OCI-LY7 (cell line): ENCODE data around the gene IQGAP2. TPM values are rescaled to one million over a fixed set of nuclear protein-coding genes. Genes with fewer than 3 reads are reported as not detected.

Experiments used
- BruUV-seq: library from RNA; stranded (reverse); fragments of 400-500 nt; replicated peaks from 2 replicates; lab custom pipeline; 2021; lab: Mats Ljungman, UMichigan
- CTCF ChIA-PET: fragments of 300-600 bp; sonication (Branson Sonifier 250); formaldehyde crosslinking; loops from one replicate; lab custom pipeline; 2022; ENCODE audit warnings: antibody characterized with exemption; ENCODE audit not compliant: unreplicated experiment; lab: Charles Lee
- POLR2A ChIA-PET: fragments of 300-600 bp; sonication (Branson Sonifier 250); formaldehyde crosslinking; loops from one replicate; lab custom pipeline; 2022; ENCODE audit warnings: antibody characterized with exemption; lab: Charles Lee
- DNase-seq: peaks from one replicate; pipeline ENCODE4 v3.0.0-alpha.2; 2015; ENCODE audit warnings: low spot score
- H2AFZ ChIP-seq: fragments of 200-600 bp; sonication (generic), shearing (Covaris generic); 2 replicates; pipeline ENCODE4 v1.6.1; 2014; ENCODE audit warnings: mild to moderate bottlenecking, antibody characterized with exemption, low read length, moderate library complexity
- H3K27ac ChIP-seq: fragments of 200-600 bp; sonication (generic); 2 replicates; pipeline ENCODE4 v1.5.1; 2014; ENCODE audit warnings: mixed run types, low read depth, mild to moderate bottlenecking, moderate library complexity, low read length, inconsistent platforms; ENCODE audit not compliant: poor library complexity, severe bottlenecking
- H3K36me3 ChIP-seq: fragments of 200-600 bp; sonication (generic); 2 replicates; pipeline ENCODE4 v1.6.1; 2014; ENCODE audit warnings: mild to moderate bottlenecking, antibody characterized with exemption, low read length, moderate library complexity, mixed read lengths; ENCODE audit not compliant: insufficient read depth
- H3K4me1 ChIP-seq: fragments of 200-600 bp; sonication (generic); 2 replicates; pipeline ENCODE4 v1.5.1; 2014; ENCODE audit warnings: mild to moderate bottlenecking, low read length; ENCODE audit not compliant: insufficient read depth, poor library complexity, severe bottlenecking
- H3K4me2 ChIP-seq: fragments of 200-600 bp; sonication (generic); 2 replicates; pipeline ENCODE4 v1.6.1; 2014; ENCODE audit warnings: mild to moderate bottlenecking, low read length
- H3K4me3 ChIP-seq: fragments of 200-600 bp; sonication (generic); 2 replicates; pipeline ENCODE4 v1.5.1; 2014; ENCODE audit warnings: mild to moderate bottlenecking, low read depth, low read length; ENCODE audit not compliant: poor library complexity, severe bottlenecking
- H3K79me2 ChIP-seq: fragments of 200-600 bp; sonication (generic); 2 replicates; pipeline ENCODE4 v1.6.1; 2016; ENCODE audit warnings: low read depth, mild to moderate bottlenecking, low read length, moderate library complexity, mixed read lengths; ENCODE audit not compliant: insufficient read depth
- H3K9me2 ChIP-seq: fragments of 200-600 bp; sonication (generic); 2 replicates; pipeline ENCODE4 v1.6.1; 2016; ENCODE audit warnings: mild to moderate bottlenecking, low read length, mixed read lengths; ENCODE audit not compliant: insufficient read depth
- H3K9me3 ChIP-seq: fragments of 200-600 bp; sonication (generic); 2 replicates; pipeline ENCODE4 v1.6.1; 2014; ENCODE audit warnings: mild to moderate bottlenecking, mixed run types, low read length, mixed read lengths
- H4K20me1 ChIP-seq: fragments of 200-600 bp; sonication (generic); 2 replicates; pipeline ENCODE4 v1.6.1; 2014; ENCODE audit warnings: mild to moderate bottlenecking, antibody characterized with exemption, low read length, moderate library complexity, mixed read lengths; ENCODE audit not compliant: insufficient read depth
- EZH2phosphoT487 ChIP-seq: fragments of 200-600 bp; sonication (generic); IDR thresholded peaks from 2 replicates; pipeline ENCODE4 v1.6.1; 2018; ENCODE audit warnings: low read depth, borderline replicate concordance, mild to moderate bottlenecking, mixed run types, antibody characterized with exemption, low read length, moderate library complexity, mixed read lengths
- intact Hi-C: fragments of 100-400 bp; cut with micrococcal nuclease; formaldehyde crosslinking; loops from one replicate; pipeline ENCODE4 v1.10.0; 2022; ENCODE audit not compliant: unreplicated experiment
- total RNA-seq, 2 experiments: library from RNA; depleted of rRNA in 1 of 2; stranded (reverse); fragments of >200 nt in 1 of 2; shearing (Covaris generic) in 1 of 2; gene quantifications; 2 replicates each; pipeline ENCODE4 v1.2.3, GENCODE V29; 2014 to 2022
- TF ChIP-seq, protein P1 (sequence below): fragments of 200-600 bp; sonication (generic); conservative IDR thresholded peaks from 2 replicates; pipeline ENCODE4 v1.5.1; 2014; ENCODE audit warnings: mild to moderate bottlenecking, antibody characterized with exemption, low read length, moderate library complexity, mixed read lengths

IQGAP2 gene
- total RNA-seq, 2 experiments from 2014 or later, result 30.0 to 50.2 TPM

GRCh38 chr5:76462097-76462667, 59.1 kb downstream of the IQGAP2 start:
- Histone ChIP-seq H3K27ac (no peak overlapping the region), H3K4me3 (no peak overlapping the region), H3K36me3 (peaks cover 30% of the 10 kb centered on the region), H3K4me2 (no peak overlapping the region), H2AFZ (no peak overlapping the region), H3K9me2 (no peaks in the 10 kb centered on the region), H3K79me2 (no peaks in the 10 kb centered on the region), H3K9me3 (no peaks in the 10 kb centered on the region), H3K4me1 (no peaks in the 10 kb centered on the region), H4K20me1 (no peaks in the 10 kb centered on the region)
- ChIA-PET CTCF (no interaction called here), POLR2A (interaction anchor here (1.0 kb wide), 1 partner anchor 12 kb away, joined by 3 read pairs; no protein-coding TSS in a partner anchor)
- BruUV-seq, result no TSS peak
- TF ChIP-seq, protein P1, sequence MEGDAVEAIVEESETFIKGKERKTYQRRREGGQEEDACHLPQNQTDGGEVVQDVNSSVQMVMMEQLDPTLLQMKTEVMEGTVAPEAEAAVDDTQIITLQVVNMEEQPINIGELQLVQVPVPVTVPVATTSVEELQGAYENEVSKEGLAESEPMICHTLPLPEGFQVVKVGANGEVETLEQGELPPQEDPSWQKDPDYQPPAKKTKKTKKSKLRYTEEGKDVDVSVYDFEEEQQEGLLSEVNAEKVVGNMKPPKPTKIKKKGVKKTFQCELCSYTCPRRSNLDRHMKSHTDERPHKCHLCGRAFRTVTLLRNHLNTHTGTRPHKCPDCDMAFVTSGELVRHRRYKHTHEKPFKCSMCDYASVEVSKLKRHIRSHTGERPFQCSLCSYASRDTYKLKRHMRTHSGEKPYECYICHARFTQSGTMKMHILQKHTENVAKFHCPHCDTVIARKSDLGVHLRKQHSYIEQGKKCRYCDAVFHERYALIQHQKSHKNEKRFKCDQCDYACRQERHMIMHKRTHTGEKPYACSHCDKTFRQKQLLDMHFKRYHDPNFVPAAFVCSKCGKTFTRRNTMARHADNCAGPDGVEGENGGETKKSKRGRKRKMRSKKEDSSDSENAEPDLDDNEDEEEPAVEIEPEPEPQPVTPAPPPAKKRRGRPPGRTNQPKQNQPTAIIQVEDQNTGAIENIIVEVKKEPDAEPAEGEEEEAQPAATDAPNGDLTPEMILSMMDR, result no peak
- no peak for DNase-seq
- intact Hi-C loops, result no loop called here

- no peak for DNase-seq
- Histone ChIP-seq H3K36me3 (peaks cover 21% of the 10 kb centered on the region; the same call in 1 of the 2 replicates), H3K4me2 (no peak overlapping the region), H3K79me2 (no peaks in the 10 kb centered on the region), H4K20me1 (no peaks in the 10 kb centered on the region), H3K4me3 (no peak overlapping the region), H3K9me3 (no peaks in the 10 kb centered on the region), H3K9me2 (no peaks in the 10 kb centered on the region), H3K4me1 (no peaks in the 10 kb centered on the region), H2AFZ (no peak overlapping the region), H3K27ac (no peak overlapping the region)
- intact Hi-C loops, result no loop called here
- TF ChIP-seq EZH2phosphoT487, result no peak
- TF ChIP-seq, protein P1, result no peak
- POLR2A ChIA-PET, result interaction anchor here (1.4 kb wide), 1 partner anchor 17 kb away, joined by 4 read pairs; no protein-coding TSS in a partner anchor
- no TSS peak for BruUV-seq
- CTCF ChIA-PET, result no interaction called here
These were observed 64.1 kb downstream of the IQGAP2 start for GRCh38 chr5:76467216-76467615.

DNA sequence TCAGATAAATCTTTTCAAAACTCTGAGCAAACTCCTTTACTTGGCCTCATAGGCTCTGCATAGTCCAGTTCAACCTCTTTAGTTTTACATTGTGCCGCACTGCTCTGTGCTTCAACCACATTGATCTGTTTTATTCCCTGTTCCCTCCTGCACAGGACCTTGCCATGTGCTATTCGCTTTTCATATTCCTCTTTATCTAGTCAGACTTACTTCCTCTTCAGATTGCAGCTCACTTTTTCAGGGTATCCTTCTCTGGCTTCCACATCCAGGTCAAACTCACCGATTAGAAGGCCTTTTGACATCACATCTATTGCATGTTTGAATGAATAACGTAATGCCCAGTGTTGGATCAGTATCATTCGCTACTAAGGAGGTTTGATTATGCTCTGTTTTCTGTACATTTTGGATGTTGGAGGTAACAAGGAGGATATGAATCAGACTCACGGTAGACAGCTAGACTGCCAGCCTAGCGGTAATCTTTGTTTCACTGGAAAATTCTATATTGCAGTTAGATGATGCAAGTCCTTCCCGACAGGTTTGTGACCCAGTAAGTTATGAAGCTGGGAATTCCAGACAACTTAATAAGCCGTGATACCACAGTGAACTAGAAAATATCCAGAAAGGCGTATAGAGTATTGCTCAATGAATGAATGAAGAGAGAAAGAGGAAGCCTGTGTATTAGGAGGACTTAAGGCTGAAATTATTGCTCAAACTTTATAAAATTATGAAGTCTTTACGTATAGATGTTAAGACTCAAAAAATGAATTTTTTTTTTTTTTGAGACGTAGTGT, 65.7 kb downstream of the IQGAP2 start:
- Histone ChIP-seq H3K79me2 (no peaks in the 10 kb centered on the region), H4K20me1 (no peaks in the 10 kb centered on the region), H3K4me1 (peaks cover 13% of the 10 kb centered on the region), H3K4me3 (no peak overlapping the region), H3K9me3 (no peaks in the 10 kb centered on the region), H3K27ac (no peak overlapping the region), H3K9me2 (no peaks in the 10 kb centered on the region), H3K36me3 (peaks cover 15% of the 10 kb centered on the region; the same call in 1 of the 2 replicates), H3K4me2 (no peak overlapping the region), H2AFZ (no peak overlapping the region)
- POLR2A ChIA-PET, result interaction anchor here (0.9 to 1.4 kb wide), 2 partner anchors 18 to 26 kb away, joined by 3 to 4 read pairs; no protein-coding TSS in a partner anchor
- intact Hi-C loops, result no loop called here
- BruUV-seq, result no TSS peak
- CTCF ChIA-PET, result no interaction called here
- no peak for TF ChIP-seq EZH2phosphoT487
- TF ChIP-seq, protein P1, result no peak
- no peak for DNase-seq
